Astrocyte (in vitro differentiated cells and primary cell): ENCODE measurements around the gene RPP14. TPM values are rescaled to one million over a fixed set of nuclear protein-coding genes. Genes with fewer than 3 reads are reported as not detected.
A peak's percentile ranks its signal among the peaks of the same experiment; 100 is the strongest.

Experiments used
- DNase-seq: peaks from one replicate; pipeline ENCODE4 v3.0.0-alpha.2; 2010; ENCODE audit warnings: low read depth
- FAIRE-seq: peaks from 2 replicates; lab custom pipeline; 2011; peaks lifted over from hg19 to GRCh38; lab: Jason Lieb, UNC
- H2AFZ ChIP-seq: 2 replicates; pipeline ENCODE4 v1.6.0; 2012; ENCODE audit warnings: low read depth, low read length, inconsistent platforms
- H3K27ac ChIP-seq: 2 replicates; pipeline ENCODE4 v1.5.1; 2011; ENCODE audit warnings: low read depth, low read length, inconsistent platforms
- H3K27me3 ChIP-seq: 2 replicates; pipeline ENCODE4 v1.6.0; 2011; ENCODE audit warnings: low read length, inconsistent platforms; ENCODE audit not compliant: insufficient read depth
- H3K36me3 ChIP-seq: 2 replicates; pipeline ENCODE4 v1.5.1; 2011; ENCODE audit warnings: low read length, inconsistent platforms; ENCODE audit not compliant: insufficient read depth
- H3K4me1 ChIP-seq: 2 replicates; pipeline ENCODE4 v1.5.1; 2011; ENCODE audit warnings: low read length, inconsistent platforms; ENCODE audit not compliant: insufficient read depth
- H3K4me2 ChIP-seq: 2 replicates; pipeline ENCODE4 v1.6.0; 2012; ENCODE audit warnings: low read length, inconsistent platforms
- H3K4me3 ChIP-seq: 2 replicates; pipeline ENCODE4 v1.5.1; 2011; ENCODE audit warnings: low read depth, mild to moderate bottlenecking, low read length, inconsistent platforms; ENCODE audit not compliant: insufficient read depth
- H3K79me2 ChIP-seq: 2 replicates; pipeline ENCODE4 v1.6.0; 2012; ENCODE audit warnings: mild to moderate bottlenecking, low read length, inconsistent platforms; ENCODE audit not compliant: insufficient read depth
- H3K9ac ChIP-seq: 2 replicates; pipeline ENCODE4 v1.6.0; 2012; ENCODE audit warnings: mild to moderate bottlenecking, low read length, inconsistent platforms
- H3K9me3 ChIP-seq: 2 replicates; pipeline ENCODE4 v1.5.1; 2012; ENCODE audit warnings: low read depth, mild to moderate bottlenecking, low read length, inconsistent platforms; ENCODE audit not compliant: insufficient read depth
- H4K20me1 ChIP-seq: 2 replicates; pipeline ENCODE4 v1.6.0; 2012; ENCODE audit warnings: low read length, inconsistent platforms; ENCODE audit not compliant: insufficient read depth
- H3K27ac Mint-ChIP-seq: one replicate; pipeline ENCODE4 v1.8.0; 2021; ENCODE audit warnings: mild to moderate bottlenecking, mixed read lengths; ENCODE audit not compliant: unreplicated experiment
- H3K27me3 Mint-ChIP-seq: one replicate; pipeline ENCODE4 v1.8.0; 2021; ENCODE audit warnings: low read depth, mixed read lengths; ENCODE audit not compliant: unreplicated experiment
- H3K36me3 Mint-ChIP-seq: one replicate; pipeline ENCODE4 v1.8.0; 2021; ENCODE audit warnings: low read depth, mixed read lengths; ENCODE audit not compliant: unreplicated experiment
- H3K4me1 Mint-ChIP-seq: one replicate; pipeline ENCODE4 v1.8.0; 2021; ENCODE audit warnings: low read depth, mixed read lengths; ENCODE audit not compliant: unreplicated experiment
- H3K4me3 Mint-ChIP-seq: one replicate; pipeline ENCODE4 v1.8.0; 2021; ENCODE audit warnings: mild to moderate bottlenecking, moderate library complexity, mixed read lengths; ENCODE audit not compliant: unreplicated experiment
- H3K9me3 Mint-ChIP-seq: one replicate; pipeline ENCODE4 v1.8.0; 2021; ENCODE audit warnings: mild to moderate bottlenecking, mixed read lengths; ENCODE audit not compliant: unreplicated experiment
- EZH2 ChIP-seq: IDR thresholded peaks from 2 replicates; pipeline ENCODE4 v1.6.1; 2012; ENCODE audit warnings: mild to moderate bottlenecking, low read length, inconsistent platforms; ENCODE audit not compliant: insufficient read depth
- total RNA-seq: library from RNA; stranded (reverse); gene quantifications from 2 replicates; pipeline ENCODE4 v1.2.1, GENCODE V29; 2021
- TF ChIP-seq, protein P1 (sequence below): IDR thresholded peaks from 2 replicates; pipeline ENCODE4 v1.5.1; 2011; ENCODE audit warnings: low read depth, mild to moderate bottlenecking, inconsistent platforms, low read length, moderate library complexity; ENCODE audit not compliant: insufficient read depth

The RPP14 gene
- total RNA-seq, 1 donor from 2014 or later: 22.2 TPM

- no peak overlapping the region for H3K4me2 ChIP-seq
- peaks cover 13% of the 10 kb centered on the region for H3K4me1 Mint-ChIP-seq
- H3K4me3 Mint-ChIP-seq: no peak overlapping the region
Observed at GRCh38 chr3:58349792-58350626, 44.0 kb downstream of the RPP14 start.

GRCh38 chr3:58350627-58351013 is 44.6 kb downstream of the RPP14 start:
- H2AFZ ChIP-seq: no peak overlapping the region
- no peaks in the 10 kb centered on the region for H3K27me3 ChIP-seq
- Mint-ChIP-seq H3K27me3 (peaks cover 2% of the 10 kb centered on the region), H3K36me3 (no peaks in the 10 kb centered on the region), H3K27ac (no peak overlapping the region), H3K4me3 (no peak overlapping the region), H3K9me3 (no peaks in the 10 kb centered on the region), H3K4me1 (peaks cover 13% of the 10 kb centered on the region)
- H3K4me3 ChIP-seq: no peak overlapping the region
- DNase-seq (peak; percentile 33), FAIRE-seq (no peak)
- H3K9me3 ChIP-seq: no peaks in the 10 kb centered on the region
- H3K4me2 ChIP-seq: no peak overlapping the region
- peaks cover 49% of the 10 kb centered on the region for H4K20me1 ChIP-seq
- H3K27ac ChIP-seq: no peak overlapping the region
- no peaks in the 10 kb centered on the region for H3K36me3 ChIP-seq
- peaks cover 60% of the 10 kb centered on the region for H3K79me2 ChIP-seq
- H3K9ac ChIP-seq: no peak overlapping the region
- TF ChIP-seq, protein P1, sequence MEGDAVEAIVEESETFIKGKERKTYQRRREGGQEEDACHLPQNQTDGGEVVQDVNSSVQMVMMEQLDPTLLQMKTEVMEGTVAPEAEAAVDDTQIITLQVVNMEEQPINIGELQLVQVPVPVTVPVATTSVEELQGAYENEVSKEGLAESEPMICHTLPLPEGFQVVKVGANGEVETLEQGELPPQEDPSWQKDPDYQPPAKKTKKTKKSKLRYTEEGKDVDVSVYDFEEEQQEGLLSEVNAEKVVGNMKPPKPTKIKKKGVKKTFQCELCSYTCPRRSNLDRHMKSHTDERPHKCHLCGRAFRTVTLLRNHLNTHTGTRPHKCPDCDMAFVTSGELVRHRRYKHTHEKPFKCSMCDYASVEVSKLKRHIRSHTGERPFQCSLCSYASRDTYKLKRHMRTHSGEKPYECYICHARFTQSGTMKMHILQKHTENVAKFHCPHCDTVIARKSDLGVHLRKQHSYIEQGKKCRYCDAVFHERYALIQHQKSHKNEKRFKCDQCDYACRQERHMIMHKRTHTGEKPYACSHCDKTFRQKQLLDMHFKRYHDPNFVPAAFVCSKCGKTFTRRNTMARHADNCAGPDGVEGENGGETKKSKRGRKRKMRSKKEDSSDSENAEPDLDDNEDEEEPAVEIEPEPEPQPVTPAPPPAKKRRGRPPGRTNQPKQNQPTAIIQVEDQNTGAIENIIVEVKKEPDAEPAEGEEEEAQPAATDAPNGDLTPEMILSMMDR: no peak
- no peak for TF ChIP-seq EZH2
- peaks cover 4% of the 10 kb centered on the region for H3K4me1 ChIP-seq

More at GRCh38 chr3:58349792-58350626, 44.0 kb downstream of the RPP14 start:
- Histone ChIP-seq H3K4me1 (peaks cover 4% of the 10 kb centered on the region), H4K20me1 (peaks cover 43% of the 10 kb centered on the region), H3K9me3 (no peaks in the 10 kb centered on the region), H3K36me3 (no peaks in the 10 kb centered on the region), H3K27ac (no peak overlapping the region), H2AFZ (no peak overlapping the region), H3K9ac (no peak overlapping the region), H3K27me3 (no peaks in the 10 kb centered on the region), H3K4me3 (no peak overlapping the region), H3K79me2 (peaks cover 56% of the 10 kb centered on the region)
- Mint-ChIP-seq H3K9me3 (no peaks in the 10 kb centered on the region), H3K36me3 (no peaks in the 10 kb centered on the region), H3K27ac (no peak overlapping the region), H3K27me3 (no peaks in the 10 kb centered on the region)
- TF ChIP-seq, protein P1: no peak
- TF ChIP-seq EZH2: no peak
- DNase-seq: no peak
- no peak for FAIRE-seq

- no peak overlapping the region for H2AFZ ChIP-seq
- H3K27ac Mint-ChIP-seq: peak overlapping the region; percentile 36
- DNase-seq (no peak), FAIRE-seq (no peak)
- no peak overlapping the region for H3K4me3 Mint-ChIP-seq
- H3K79me2 ChIP-seq: peaks cover 53% of the 10 kb centered on the region
- H3K36me3 ChIP-seq: no peaks in the 10 kb centered on the region
- peaks cover 52% of the 10 kb centered on the region for H4K20me1 ChIP-seq
- H3K4me3 ChIP-seq: no peak overlapping the region
- H3K4me1 ChIP-seq: peaks cover 4% of the 10 kb centered on the region
- H3K9me3 ChIP-seq: no peaks in the 10 kb centered on the region
- no peak overlapping the region for H3K9ac ChIP-seq
- H3K4me1 Mint-ChIP-seq: peaks cover 13% of the 10 kb centered on the region
- H3K9me3 Mint-ChIP-seq: no peaks in the 10 kb centered on the region
- no peaks in the 10 kb centered on the region for H3K36me3 Mint-ChIP-seq
- no peak overlapping the region for H3K27ac ChIP-seq
- no peak overlapping the region for H3K4me2 ChIP-seq
- H3K27me3 Mint-ChIP-seq: peaks cover 2% of the 10 kb centered on the region
- H3K27me3 ChIP-seq: no peaks in the 10 kb centered on the region
- TF ChIP-seq, protein P1: no peak
- no peak for TF ChIP-seq EZH2
Observed at GRCh38 chr3:58351920-58352319, 45.9 kb downstream of the RPP14 start.
